Neural cell (in vitro differentiated cells): ENCODE data around the gene CYP19A1. TPM values are rescaled to one million over a fixed set of nuclear protein-coding genes. Genes with fewer than 3 reads are reported as not detected.

Experiments used
- H2AFZ ChIP-seq: fragments of 200-600, 300-800 bp; sonication (generic), shearing (Covaris generic); 2 replicates; pipeline ENCODE4 v1.6.0; 2014; ENCODE audit warnings: low read depth, mild to moderate bottlenecking, antibody characterized with exemption, low read length, moderate library complexity
- H3F3A ChIP-seq: fragments of 200-600 bp; shearing (Covaris generic); 2 replicates; pipeline ENCODE4 v1.6.1; 2016; ENCODE audit warnings: mild to moderate bottlenecking, moderate library complexity, mixed read lengths, antibody characterized with exemption, low read length; ENCODE audit not compliant: insufficient read depth, poor library complexity, severe bottlenecking
- H3K27ac ChIP-seq: fragments of 200-600, 300-800 bp; sonication (generic), shearing (Covaris generic); 2 replicates; pipeline ENCODE4 v1.5.1; 2014; ENCODE audit warnings: mild to moderate bottlenecking, low read length, moderate library complexity
- H3K27me3 ChIP-seq: fragments of 300-800, 200-600 bp; sonication (generic), shearing (Covaris generic); 2 replicates; pipeline ENCODE4 v1.6.0; 2014; ENCODE audit warnings: mild to moderate bottlenecking, low read depth, low read length, moderate library complexity; ENCODE audit not compliant: insufficient read depth
- H3K36me3 ChIP-seq: fragments of 300-800, 200-600 bp; sonication (generic), shearing (Covaris generic); 2 replicates; pipeline ENCODE4 v1.5.1; 2014; ENCODE audit warnings: mild to moderate bottlenecking, antibody characterized with exemption, low read length, moderate library complexity; ENCODE audit not compliant: insufficient read depth
- H3K4me2 ChIP-seq: fragments of 300-800, 200-600 bp; sonication (generic), shearing (Covaris generic); 2 replicates; pipeline ENCODE4 v1.6.0; 2014; ENCODE audit warnings: mild to moderate bottlenecking, low read length
- H3K4me3 ChIP-seq: fragments of 300-800, 200-600 bp; sonication (generic), shearing (Covaris generic); 2 replicates; pipeline ENCODE4 v1.5.1; 2014; ENCODE audit warnings: mild to moderate bottlenecking, low read length, moderate library complexity
- H3K79me2 ChIP-seq: fragments of 200-600 bp; shearing (Covaris generic); replicated peaks from 2 replicates; pipeline ENCODE4 v1.6.0; 2014; ENCODE audit warnings: mild to moderate bottlenecking, low read length, moderate library complexity; ENCODE audit not compliant: insufficient read depth
- H3K9ac ChIP-seq: fragments of 300-800, 200-600 bp; sonication (generic), shearing (Covaris generic); 2 replicates; pipeline ENCODE4 v1.6.1; 2016; ENCODE audit warnings: mild to moderate bottlenecking, low read length, mixed read lengths
- H3K9me2 ChIP-seq: fragments of 200-600 bp; shearing (Covaris generic); 2 replicates; pipeline ENCODE4 v1.6.1; 2016; ENCODE audit warnings: mild to moderate bottlenecking, low read length, mixed read lengths; ENCODE audit not compliant: insufficient read depth
- H3K9me3 ChIP-seq: fragments of 200-600, 300-800 bp; sonication (generic), shearing (Covaris generic); 2 replicates; pipeline ENCODE4 v1.6.1; 2016; ENCODE audit warnings: mild to moderate bottlenecking, mixed run types, low read length, moderate library complexity, mixed read lengths
- H4K20me1 ChIP-seq: fragments of 200-600 bp; shearing (Covaris generic); 2 replicates; pipeline ENCODE4 v1.6.1; 2016; ENCODE audit warnings: mild to moderate bottlenecking, mixed run types; ENCODE audit not compliant: insufficient read depth
- EP300 ChIP-seq: fragments of 450-650 bp; conservative IDR thresholded peaks from 2 replicates; pipeline ENCODE4 v1.6.1; 2014; ENCODE audit warnings: antibody characterized with exemption, mild to moderate bottlenecking, moderate library complexity; ENCODE audit not compliant: poor library complexity, severe bottlenecking
- EZH2 ChIP-seq: fragments of 200-600, 300-800 bp; shearing (Covaris generic), sonication (generic); IDR thresholded peaks from 2 replicates; pipeline ENCODE4 v1.6.1; 2014; ENCODE audit warnings: antibody characterized with exemption, low read length, borderline replicate concordance, mild to moderate bottlenecking; ENCODE audit not compliant: insufficient read depth, poor library complexity, severe bottlenecking
- MXI1 ChIP-seq: fragments of 450-650 bp; conservative IDR thresholded peaks from 2 replicates; pipeline ENCODE4 v1.6.1; 2014; ENCODE audit warnings: antibody characterized with exemption, mild to moderate bottlenecking; ENCODE audit not compliant: poor library complexity, severe bottlenecking
- POLR2AphosphoS5 ChIP-seq: IDR thresholded peaks from 2 replicates; pipeline ENCODE4 v1.6.1; 2012
- RAD21 ChIP-seq: fragments of 450-650 bp; conservative IDR thresholded peaks from 2 replicates; pipeline ENCODE4 v1.6.1; 2014; ENCODE audit warnings: antibody characterized with exemption, mild to moderate bottlenecking, moderate library complexity
- SMC3 ChIP-seq: fragments of 450-650 bp; conservative IDR thresholded peaks from 2 replicates; pipeline ENCODE4 v1.6.1; 2014; ENCODE audit warnings: antibody characterized with exemption, mild to moderate bottlenecking, moderate library complexity; ENCODE audit not compliant: poor library complexity
- TAF1 ChIP-seq: IDR thresholded peaks from 2 replicates; pipeline ENCODE4 v1.6.1; 2012; ENCODE audit warnings: low read depth
- polyA plus RNA-seq: library from polyadenylated mRNA; depleted of rRNA; stranded (reverse); fragments of >200 nt; gene quantifications from 2 replicates; pipeline ENCODE4 v1.2.3, GENCODE V29; 2014
- TF ChIP-seq, protein P1 (sequence below): fragments of 450-650 bp; IDR thresholded peaks from 2 replicates; pipeline ENCODE4 v1.5.1; 2014; ENCODE audit warnings: antibody characterized with exemption, mild to moderate bottlenecking, moderate library complexity; ENCODE audit not compliant: poor library complexity, severe bottlenecking
- TF ChIP-seq, protein P2 (sequence below): IDR thresholded peaks from 2 replicates; pipeline ENCODE4 v1.6.1; 2012; ENCODE audit warnings: borderline replicate concordance

Gene CYP19A1
- polyA plus RNA-seq, 1 donor from 2014 or later = not detected

- Histone ChIP-seq H3K9me3 (no peaks in the 10 kb centered on the region), H3K4me3 (no peak overlapping the region), H2AFZ (no peak overlapping the region), H3F3A (no peaks in the 10 kb centered on the region), H3K36me3 (no peaks in the 10 kb centered on the region), H3K4me2 (no peak overlapping the region), H3K9ac (no peak overlapping the region), H3K9me2 (no peaks in the 10 kb centered on the region), H3K27ac (no peak overlapping the region), H3K79me2 (no peaks in the 10 kb centered on the region), H3K27me3 (peaks cover 11% of the 10 kb centered on the region), H4K20me1 (no peaks in the 10 kb centered on the region)
- TF ChIP-seq TAF1 (no peak), EZH2 (no peak), SMC3 (no peak), MXI1 (no peak), EP300 (no peak), RAD21 (no peak), POLR2AphosphoS5 (no peak)
- TF ChIP-seq, protein P1, sequence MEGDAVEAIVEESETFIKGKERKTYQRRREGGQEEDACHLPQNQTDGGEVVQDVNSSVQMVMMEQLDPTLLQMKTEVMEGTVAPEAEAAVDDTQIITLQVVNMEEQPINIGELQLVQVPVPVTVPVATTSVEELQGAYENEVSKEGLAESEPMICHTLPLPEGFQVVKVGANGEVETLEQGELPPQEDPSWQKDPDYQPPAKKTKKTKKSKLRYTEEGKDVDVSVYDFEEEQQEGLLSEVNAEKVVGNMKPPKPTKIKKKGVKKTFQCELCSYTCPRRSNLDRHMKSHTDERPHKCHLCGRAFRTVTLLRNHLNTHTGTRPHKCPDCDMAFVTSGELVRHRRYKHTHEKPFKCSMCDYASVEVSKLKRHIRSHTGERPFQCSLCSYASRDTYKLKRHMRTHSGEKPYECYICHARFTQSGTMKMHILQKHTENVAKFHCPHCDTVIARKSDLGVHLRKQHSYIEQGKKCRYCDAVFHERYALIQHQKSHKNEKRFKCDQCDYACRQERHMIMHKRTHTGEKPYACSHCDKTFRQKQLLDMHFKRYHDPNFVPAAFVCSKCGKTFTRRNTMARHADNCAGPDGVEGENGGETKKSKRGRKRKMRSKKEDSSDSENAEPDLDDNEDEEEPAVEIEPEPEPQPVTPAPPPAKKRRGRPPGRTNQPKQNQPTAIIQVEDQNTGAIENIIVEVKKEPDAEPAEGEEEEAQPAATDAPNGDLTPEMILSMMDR = no peak
- TF ChIP-seq, protein P2, sequence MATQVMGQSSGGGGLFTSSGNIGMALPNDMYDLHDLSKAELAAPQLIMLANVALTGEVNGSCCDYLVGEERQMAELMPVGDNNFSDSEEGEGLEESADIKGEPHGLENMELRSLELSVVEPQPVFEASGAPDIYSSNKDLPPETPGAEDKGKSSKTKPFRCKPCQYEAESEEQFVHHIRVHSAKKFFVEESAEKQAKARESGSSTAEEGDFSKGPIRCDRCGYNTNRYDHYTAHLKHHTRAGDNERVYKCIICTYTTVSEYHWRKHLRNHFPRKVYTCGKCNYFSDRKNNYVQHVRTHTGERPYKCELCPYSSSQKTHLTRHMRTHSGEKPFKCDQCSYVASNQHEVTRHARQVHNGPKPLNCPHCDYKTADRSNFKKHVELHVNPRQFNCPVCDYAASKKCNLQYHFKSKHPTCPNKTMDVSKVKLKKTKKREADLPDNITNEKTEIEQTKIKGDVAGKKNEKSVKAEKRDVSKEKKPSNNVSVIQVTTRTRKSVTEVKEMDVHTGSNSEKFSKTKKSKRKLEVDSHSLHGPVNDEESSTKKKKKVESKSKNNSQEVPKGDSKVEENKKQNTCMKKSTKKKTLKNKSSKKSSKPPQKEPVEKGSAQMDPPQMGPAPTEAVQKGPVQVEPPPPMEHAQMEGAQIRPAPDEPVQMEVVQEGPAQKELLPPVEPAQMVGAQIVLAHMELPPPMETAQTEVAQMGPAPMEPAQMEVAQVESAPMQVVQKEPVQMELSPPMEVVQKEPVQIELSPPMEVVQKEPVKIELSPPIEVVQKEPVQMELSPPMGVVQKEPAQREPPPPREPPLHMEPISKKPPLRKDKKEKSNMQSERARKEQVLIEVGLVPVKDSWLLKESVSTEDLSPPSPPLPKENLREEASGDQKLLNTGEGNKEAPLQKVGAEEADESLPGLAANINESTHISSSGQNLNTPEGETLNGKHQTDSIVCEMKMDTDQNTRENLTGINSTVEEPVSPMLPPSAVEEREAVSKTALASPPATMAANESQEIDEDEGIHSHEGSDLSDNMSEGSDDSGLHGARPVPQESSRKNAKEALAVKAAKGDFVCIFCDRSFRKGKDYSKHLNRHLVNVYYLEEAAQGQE = no peak
Measured at GRCh38 chr15:51237816-51238215, 100.6 kb downstream of the CYP19A1 start.

DNA sequence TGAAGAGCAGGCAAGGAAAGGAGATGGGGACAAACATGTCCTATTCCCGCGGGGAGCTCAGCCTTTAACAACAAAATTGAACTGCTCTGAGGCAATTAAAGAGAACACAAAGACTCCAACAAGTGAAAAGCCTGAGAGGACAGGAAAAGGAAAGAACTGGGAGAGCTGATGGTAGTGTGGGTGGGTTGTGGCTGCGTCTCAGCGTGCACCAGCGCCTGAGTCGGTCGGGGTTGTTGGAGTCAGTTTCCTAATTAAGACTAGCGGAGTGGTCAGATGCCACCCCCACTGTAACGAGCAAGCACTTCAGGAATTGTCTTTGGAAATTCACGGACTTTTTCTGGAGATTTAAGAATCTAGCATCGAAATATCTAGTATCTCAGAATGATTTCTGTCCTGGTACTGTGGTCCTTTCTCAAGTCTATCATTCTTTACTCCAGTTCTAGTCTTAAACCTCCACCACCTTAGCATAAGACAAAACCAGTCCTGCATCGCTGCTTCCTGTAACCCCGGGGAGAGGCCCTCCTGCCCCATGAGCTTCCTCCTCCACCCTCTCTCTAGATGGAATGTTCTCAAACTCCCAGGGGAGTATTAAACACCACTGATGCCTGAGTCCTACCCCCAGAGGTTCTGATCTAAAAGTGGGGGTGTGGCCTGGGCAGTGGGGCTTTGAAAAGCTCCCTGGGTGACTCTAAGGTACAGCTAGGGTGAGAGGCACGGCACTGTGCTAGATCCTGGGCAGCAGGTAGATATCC, 104.0 kb downstream of the CYP19A1 start:
- no peaks in the 10 kb centered on the region for H3K27me3 ChIP-seq
- H3K4me2 ChIP-seq = no peak overlapping the region
- no peaks in the 10 kb centered on the region for H4K20me1 ChIP-seq
- no peak overlapping the region for H3K9ac ChIP-seq
- no peaks in the 10 kb centered on the region for H3K36me3 ChIP-seq
- no peak for TF ChIP-seq EP300
- TF ChIP-seq, protein P1 = no peak
- no peak for TF ChIP-seq MXI1
- no peak overlapping the region for H3K4me3 ChIP-seq
- H3K79me2 ChIP-seq = no peaks in the 10 kb centered on the region
- no peaks in the 10 kb centered on the region for H3K9me2 ChIP-seq
- no peaks in the 10 kb centered on the region for H3K9me3 ChIP-seq
- no peak overlapping the region for H3K27ac ChIP-seq
- no peaks in the 10 kb centered on the region for H3F3A ChIP-seq
- no peak overlapping the region for H2AFZ ChIP-seq
